AG04450 (cell line): ENCODE data around the gene PTH2. TPM values are rescaled to one million over a fixed set of nuclear protein-coding genes. Genes with fewer than 3 reads are reported as not detected.

ENCODE experiments used
- CTCF ChIA-PET: fragments of 300-600, 350-600 bp; formaldehyde crosslinking; extraction: SDS; loops from one replicate; lab custom pipeline; 2022; ENCODE audit warnings: antibody characterized with exemption, inconsistent platforms; lab: Charles Lee
- POLR2A ChIA-PET: fragments of 350-600 bp; formaldehyde crosslinking; extraction: SDS; loops from one replicate; lab custom pipeline; 2021; ENCODE audit warnings: antibody characterized with exemption, inconsistent platforms; lab: Yijun Ruan, JAX
- DNase-seq: peaks from one replicate; pipeline ENCODE4 v3.0.0-alpha.2; 2011; ENCODE audit warnings: low read depth, low spot score
- H3K27ac ChIP-seq: one replicate; pipeline ENCODE4 v1.5.1; 2012; ENCODE audit warnings: low read depth, low read length, control low read depth
- H3K27me3 ChIP-seq: one replicate; pipeline ENCODE4 v1.6.0; 2012; ENCODE audit warnings: low read length; ENCODE audit not compliant: control insufficient read depth, insufficient read depth
- H3K4me3 ChIP-seq: 2 replicates; pipeline ENCODE4 v1.5.1; 2011; ENCODE audit warnings: mild to moderate bottlenecking, low read depth, low read length, control low read depth
- H3K9me3 ChIP-seq: 2 replicates; pipeline ENCODE4 v1.5.1; 2012; ENCODE audit warnings: low read length; ENCODE audit not compliant: control insufficient read depth, insufficient read depth
- CTCF ChIP-seq: IDR thresholded peaks from 2 replicates; pipeline ENCODE4 v1.5.1; 2011; ENCODE audit warnings: low read depth, low read length, control low read depth, inconsistent platforms
- polyA plus RNA-seq: library from polyadenylated mRNA; depleted of rRNA; stranded (reverse); fragments of >200 nt; gene quantifications from 2 replicates; pipeline ENCODE4 v1.2.3, GENCODE V29; 2011

The PTH2 gene
- polyA plus RNA-seq, 1 experiment = not detected

DNA sequence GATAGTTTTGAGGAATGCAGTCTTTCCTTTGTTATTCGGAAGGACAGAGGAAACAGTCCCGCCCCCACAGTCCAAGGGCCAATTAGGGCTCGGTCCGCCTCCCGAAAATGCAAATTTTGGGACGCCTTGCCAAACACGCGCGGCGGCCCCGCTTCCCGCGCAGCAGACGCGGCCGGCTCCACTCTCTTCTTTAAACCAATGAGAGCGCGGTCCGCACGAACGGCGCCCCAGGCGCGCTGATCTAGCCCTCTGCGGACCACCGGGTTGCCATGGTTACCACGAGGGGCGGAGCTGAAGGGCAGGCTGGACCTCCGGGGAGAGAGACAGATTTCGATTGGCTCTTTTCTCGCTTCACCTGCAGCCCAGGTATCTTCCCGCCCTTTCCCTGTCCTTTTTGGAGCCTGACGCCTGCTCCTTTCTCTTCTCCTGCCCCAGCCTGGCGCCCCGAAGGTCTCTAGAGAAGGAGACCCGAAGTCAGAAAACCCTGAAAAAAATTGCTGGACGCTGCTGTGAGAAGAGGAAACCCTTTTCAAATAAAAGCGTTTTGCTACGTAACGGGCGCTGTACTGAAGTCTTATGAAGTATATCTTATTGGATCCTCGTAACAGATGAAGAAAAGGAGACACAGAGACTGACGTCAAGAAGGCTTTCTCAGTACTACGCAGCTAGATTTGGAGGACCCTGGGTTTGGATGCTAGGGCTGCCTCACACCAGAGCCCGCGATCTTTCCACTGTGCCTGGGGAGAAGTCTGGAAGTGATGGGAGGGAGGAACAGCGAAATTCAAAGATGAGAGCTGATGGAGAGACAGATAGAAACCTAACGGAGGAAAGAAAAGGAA lies 2.0 kb downstream of the PTH2 start:
- Histone ChIP-seq H3K4me3 (no peak overlapping the region), H3K9me3 (peaks cover 3% of the 10 kb centered on the region; the same call in 1 of the 2 replicates), H3K27ac (no peak overlapping the region), H3K27me3 (peaks cover 87% of the 10 kb centered on the region)
- TF ChIP-seq CTCF = no peak
- CTCF ChIA-PET = no interaction called here
- DNase-seq = no peak
- POLR2A ChIA-PET = no interaction called here

- peaks cover 83% of the 10 kb centered on the region for H3K27me3 ChIP-seq
- no peak for DNase-seq
- H3K27ac ChIP-seq = no peak overlapping the region
- no peak overlapping the region for H3K4me3 ChIP-seq
- no peaks in the 10 kb centered on the region; the same call in 1 of the 2 replicates for H3K9me3 ChIP-seq
- ChIA-PET CTCF (no interaction called here), POLR2A (no interaction called here)
- no peak for TF ChIP-seq CTCF
Measured at GRCh38 chr19:49420227-49420626, 3.0 kb downstream of the PTH2 start.

DNA sequence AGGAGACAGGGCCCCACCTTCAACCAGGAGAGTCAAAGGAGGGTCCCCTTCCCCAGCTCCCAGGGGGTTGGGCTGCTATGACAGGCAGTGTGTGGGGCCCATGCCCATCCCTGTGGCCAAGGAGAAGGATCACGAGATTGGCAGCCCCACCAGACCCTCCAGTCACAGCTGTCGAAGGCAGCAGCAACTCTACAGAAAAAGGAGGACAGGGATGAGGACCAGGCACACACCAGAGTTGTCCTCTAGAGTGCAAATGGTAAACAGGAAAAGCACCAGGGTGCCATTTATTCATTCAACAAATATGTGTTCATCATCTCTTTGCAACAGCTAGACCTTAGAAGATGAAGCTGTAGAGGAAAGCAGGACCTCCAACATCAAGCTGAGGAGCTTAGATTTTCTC lies 4.1 kb downstream of the PTH2 start:
- ChIA-PET CTCF (no interaction called here), POLR2A (no interaction called here)
- Histone ChIP-seq H3K9me3 (no peaks in the 10 kb centered on the region; the same call in 1 of the 2 replicates), H3K27me3 (peaks cover 76% of the 10 kb centered on the region), H3K27ac (no peak overlapping the region), H3K4me3 (no peak overlapping the region)
- DNase-seq = no peak
- TF ChIP-seq CTCF = no peak

GRCh38 chr19:49418511-49418910 lies 4.7 kb downstream of the PTH2 start:
- TF ChIP-seq CTCF = no peak
- CTCF ChIA-PET = no interaction called here
- no peaks in the 10 kb centered on the region; the same call in 1 of the 2 replicates for H3K9me3 ChIP-seq
- peaks cover 70% of the 10 kb centered on the region for H3K27me3 ChIP-seq
- H3K4me3 ChIP-seq = no peak overlapping the region
- POLR2A ChIA-PET = no interaction called here
- DNase-seq = no peak
- no peak overlapping the region for H3K27ac ChIP-seq

DNA sequence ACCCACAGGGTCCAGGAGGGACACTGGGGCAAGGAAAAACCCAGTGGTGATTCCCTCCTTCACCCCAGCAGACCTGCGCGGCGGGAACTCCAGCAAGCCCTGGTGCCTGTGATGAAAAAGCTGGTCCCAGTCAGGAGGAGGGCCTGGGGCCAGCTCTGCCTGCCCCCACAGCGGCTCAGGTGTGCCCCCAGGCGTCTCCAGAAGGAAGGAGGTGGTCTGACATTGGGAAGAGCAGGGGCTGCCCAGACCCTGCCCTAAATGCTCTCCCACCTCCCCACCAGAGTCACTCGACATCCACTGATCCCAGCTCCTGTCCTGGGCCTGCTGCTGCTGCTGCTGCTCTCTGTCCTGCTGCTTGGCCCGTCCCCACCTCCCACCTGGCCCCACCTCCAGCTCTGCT lies 6.2 kb downstream of the PTH2 start:
- no peak for TF ChIP-seq CTCF
- POLR2A ChIA-PET = no interaction called here
- no peak for DNase-seq
- Histone ChIP-seq H3K27ac (no peak overlapping the region), H3K9me3 (no peaks in the 10 kb centered on the region), H3K4me3 (no peak overlapping the region), H3K27me3 (peaks cover 61% of the 10 kb centered on the region)
- CTCF ChIA-PET = interaction anchor here (1.8 kb wide), 1 partner anchor 116 kb away, joined by 4 read pairs; no protein-coding TSS in a partner anchor
